WTC11 (cell line): ENCODE data around the gene LRRC8A.

ENCODE experiments used
- MXD4 ChIP-seq: fragments of 250-450 bp; sonication (Bioruptor Pico); IDR thresholded peaks from 2 replicates; pipeline ENCODE4 v1.8.0; 2021; ENCODE audit warnings: mild to moderate bottlenecking, moderate library complexity, borderline replicate concordance
- NR1H2 ChIP-seq: sonication (generic); formaldehyde crosslinking; IDR thresholded peaks from 2 replicates; pipeline ENCODE4 v1.9.0; 2021; ENCODE audit warnings: mild to moderate bottlenecking, moderate library complexity, missing genetic modification reagents
- ZNF232 ChIP-seq: sonication (generic); formaldehyde crosslinking; IDR thresholded peaks from 2 replicates; pipeline ENCODE4 v1.8.0; 2022; ENCODE audit warnings: mild to moderate bottlenecking, missing genetic modification reagents
- TF ChIP-seq, protein P1 (sequence below): fragments of 200-600 bp; IDR thresholded peaks from 2 replicates; pipeline ENCODE4 v1.8.0; 2022; ENCODE audit warnings: antibody characterized with exemption
- TF ChIP-seq, protein P2 (sequence below): sonication (generic); formaldehyde crosslinking; IDR thresholded peaks from 2 replicates; pipeline ENCODE4 v1.8.1; 2023; ENCODE audit warnings: mild to moderate bottlenecking, moderate library complexity, missing genetic modification reagents
- TF ChIP-seq, protein P3 (sequence below): sonication (generic); formaldehyde crosslinking; IDR thresholded peaks from 2 replicates; pipeline ENCODE4 v1.8.1; 2023; ENCODE audit warnings: mild to moderate bottlenecking, missing genetic modification reagents, moderate library complexity

DNA sequence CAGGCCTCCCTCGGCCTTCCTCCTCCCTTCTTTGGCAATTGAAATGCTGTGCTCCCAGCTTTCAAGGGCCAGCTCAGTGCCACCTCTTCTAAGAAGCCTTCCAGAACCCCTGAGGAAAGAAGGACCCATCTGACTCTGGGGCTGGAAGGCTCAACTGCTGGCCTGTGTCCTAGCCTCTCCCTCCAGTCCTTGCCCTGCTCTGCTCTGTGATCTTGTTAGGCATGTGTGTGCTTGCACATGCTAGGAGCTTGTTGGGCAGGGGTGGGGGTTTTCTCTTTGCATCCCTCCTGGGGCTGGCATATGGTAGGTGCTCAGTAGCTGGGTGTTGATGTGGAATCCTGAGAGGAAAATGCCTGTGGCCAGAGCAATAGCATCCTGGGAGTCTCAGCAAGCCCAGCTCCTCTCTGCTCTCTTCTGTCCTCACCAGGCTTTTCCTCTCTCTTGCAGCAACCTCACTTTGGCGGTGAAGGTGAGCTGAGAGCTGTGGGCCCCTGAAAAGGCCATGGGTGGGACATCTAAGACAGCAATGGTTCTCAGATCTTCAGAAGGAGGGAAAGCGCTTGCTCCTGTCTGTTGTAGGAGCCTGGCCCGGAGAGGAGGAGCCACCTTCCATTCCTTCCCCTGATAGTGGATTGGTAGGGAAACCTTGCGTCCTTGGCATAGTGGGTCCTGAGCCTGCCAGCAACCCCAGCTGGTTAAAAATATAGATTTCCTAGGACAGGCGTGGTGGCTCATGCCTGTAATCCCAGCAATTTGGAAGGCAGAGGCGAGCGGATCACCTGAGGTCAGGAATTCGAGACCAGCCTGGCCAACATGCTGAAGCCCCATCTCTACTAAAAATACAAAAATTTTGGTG lies 55.6 kb downstream of the LRRC8A start:
- TF ChIP-seq MXD4 (CRISPR knock-in tag), result no peak
- TF ChIP-seq, protein P1, sequence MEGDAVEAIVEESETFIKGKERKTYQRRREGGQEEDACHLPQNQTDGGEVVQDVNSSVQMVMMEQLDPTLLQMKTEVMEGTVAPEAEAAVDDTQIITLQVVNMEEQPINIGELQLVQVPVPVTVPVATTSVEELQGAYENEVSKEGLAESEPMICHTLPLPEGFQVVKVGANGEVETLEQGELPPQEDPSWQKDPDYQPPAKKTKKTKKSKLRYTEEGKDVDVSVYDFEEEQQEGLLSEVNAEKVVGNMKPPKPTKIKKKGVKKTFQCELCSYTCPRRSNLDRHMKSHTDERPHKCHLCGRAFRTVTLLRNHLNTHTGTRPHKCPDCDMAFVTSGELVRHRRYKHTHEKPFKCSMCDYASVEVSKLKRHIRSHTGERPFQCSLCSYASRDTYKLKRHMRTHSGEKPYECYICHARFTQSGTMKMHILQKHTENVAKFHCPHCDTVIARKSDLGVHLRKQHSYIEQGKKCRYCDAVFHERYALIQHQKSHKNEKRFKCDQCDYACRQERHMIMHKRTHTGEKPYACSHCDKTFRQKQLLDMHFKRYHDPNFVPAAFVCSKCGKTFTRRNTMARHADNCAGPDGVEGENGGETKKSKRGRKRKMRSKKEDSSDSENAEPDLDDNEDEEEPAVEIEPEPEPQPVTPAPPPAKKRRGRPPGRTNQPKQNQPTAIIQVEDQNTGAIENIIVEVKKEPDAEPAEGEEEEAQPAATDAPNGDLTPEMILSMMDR, result no peak
- TF ChIP-seq, protein P2, sequence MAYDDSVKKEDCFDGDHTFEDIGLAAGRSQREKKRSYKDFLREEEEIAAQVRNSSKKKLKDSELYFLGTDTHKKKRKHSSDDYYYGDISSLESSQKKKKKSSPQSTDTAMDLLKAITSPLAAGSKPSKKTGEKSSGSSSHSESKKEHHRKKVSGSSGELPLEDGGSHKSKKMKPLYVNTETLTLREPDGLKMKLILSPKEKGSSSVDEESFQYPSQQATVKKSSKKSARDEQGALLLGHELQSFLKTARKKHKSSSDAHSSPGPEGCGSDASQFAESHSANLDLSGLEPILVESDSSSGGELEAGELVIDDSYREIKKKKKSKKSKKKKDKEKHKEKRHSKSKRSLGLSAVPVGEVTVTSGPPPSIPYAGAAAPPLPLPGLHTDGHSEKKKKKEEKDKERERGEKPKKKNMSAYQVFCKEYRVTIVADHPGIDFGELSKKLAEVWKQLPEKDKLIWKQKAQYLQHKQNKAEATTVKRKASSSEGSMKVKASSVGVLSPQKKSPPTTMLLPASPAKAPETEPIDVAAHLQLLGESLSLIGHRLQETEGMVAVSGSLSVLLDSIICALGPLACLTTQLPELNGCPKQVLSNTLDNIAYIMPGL (CRISPR knock-in tag), result no peak
- no peak for TF ChIP-seq ZNF232 (CRISPR knock-in tag)
- no peak for TF ChIP-seq NR1H2 (CRISPR knock-in tag)
- TF ChIP-seq, protein P3, sequence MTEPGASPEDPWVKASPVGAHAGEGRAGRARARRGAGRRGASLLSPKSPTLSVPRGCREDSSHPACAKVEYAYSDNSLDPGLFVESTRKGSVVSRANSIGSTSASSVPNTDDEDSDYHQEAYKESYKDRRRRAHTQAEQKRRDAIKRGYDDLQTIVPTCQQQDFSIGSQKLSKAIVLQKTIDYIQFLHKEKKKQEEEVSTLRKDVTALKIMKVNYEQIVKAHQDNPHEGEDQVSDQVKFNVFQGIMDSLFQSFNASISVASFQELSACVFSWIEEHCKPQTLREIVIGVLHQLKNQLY (CRISPR knock-in tag), result no peak
